ENCODE measurements around the gene STX16.

The STX16 gene

GRCh38 chr20:58682656-58683531 lies 31.8 kb downstream of the STX16 start:
- DNase-seq, result no peak

DNA sequence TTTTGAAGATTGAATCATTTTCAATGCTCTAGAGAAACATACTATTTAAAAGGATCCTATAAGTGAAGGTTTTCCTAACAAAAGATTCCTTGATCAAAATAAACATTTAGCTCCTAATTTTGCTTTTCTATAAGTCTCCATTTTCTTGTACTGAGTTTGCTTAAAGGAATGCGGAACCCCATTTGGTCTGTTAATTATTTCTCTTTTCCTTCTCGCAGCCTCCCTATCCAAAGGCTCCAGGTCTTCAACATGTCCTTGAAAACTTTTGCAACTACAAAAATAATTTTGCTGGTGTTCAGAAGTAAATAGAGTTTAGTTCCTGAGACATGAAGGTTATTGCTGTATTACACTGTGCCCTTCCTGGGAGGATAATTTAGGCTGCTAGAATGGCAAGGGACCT lies 33.2 kb downstream of the STX16 start:
- no peak for DNase-seq

DNA sequence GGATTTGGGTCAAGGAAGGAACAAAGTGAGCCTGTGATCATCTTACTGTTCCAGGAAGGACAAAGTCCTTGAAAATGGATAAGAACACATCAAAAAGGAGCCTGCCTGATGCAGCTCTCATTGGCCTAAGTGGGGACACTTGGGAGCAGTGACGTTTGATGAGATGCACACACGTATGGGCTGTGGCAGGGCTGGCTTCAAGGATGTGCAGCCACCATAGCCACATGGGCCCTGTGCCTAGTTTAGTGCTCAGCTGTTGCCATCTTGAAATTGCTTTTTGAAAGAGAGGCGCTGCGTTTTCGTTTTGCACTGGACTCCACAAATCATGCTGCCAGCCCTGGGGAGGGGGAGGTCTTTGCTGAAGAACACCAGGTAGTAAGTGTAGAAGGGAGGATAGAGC lies 34.9 kb downstream of the STX16 start:
- no peak for DNase-seq

DNA sequence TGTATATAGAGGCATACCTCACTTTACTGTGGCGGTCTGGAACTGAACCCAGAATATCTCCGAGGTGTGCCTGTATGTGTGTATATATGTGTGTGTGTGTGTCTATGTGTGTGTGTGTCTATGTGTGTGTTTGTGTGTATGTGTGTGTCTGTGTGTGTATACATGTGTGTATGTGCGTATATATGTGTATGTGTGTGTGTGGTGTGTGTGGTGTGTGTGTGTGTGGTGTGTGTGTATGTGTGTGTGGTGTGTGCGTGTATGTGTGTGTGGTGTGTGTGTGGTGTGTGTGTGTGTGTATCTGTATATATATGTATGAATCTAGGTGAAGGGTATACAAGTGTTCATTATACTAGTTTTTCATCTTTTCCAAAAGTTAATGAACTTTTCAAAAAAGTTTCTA lies 37.3 kb downstream of the STX16 start:
- DNase-seq, result no peak

GRCh38 chr20:58688840-58689239 lies 37.8 kb downstream of the STX16 start:
- no peak for DNase-seq

DNA sequence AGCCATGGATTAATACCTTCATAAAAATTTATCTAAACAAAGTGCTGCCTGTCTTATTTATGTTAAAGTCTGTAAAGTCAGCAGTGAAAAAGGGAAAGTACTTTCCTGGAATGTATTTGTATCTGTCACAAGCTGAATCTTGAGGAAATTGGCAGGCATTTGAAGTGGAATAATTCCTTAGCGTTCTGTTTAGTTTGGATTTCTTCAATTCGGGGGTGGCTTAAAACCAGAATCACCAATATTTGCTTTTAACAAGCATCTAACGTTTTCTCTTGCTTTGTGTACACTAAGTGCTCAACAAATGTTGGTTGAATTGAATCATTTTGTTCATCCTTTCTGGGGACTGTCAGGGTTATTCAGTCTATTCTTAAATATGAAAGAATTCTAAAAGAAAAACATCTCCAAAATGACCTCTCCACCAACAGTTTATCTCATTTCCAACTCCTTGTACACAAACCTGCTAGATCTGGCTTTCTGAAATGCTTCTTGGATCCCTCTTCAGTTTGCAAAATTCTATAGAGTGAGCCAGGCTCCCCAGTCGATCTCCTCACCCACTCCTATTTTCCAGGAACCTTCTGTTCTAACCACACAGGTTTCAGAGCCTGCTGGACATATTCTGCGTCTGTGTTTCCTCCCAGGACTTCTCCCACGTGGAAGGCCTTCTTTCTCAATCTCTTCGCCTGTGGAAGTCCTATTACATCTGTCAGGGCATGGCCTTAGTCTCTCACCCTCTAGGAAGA lies 39.5 kb downstream of the STX16 start:
- no peak for DNase-seq

DNA sequence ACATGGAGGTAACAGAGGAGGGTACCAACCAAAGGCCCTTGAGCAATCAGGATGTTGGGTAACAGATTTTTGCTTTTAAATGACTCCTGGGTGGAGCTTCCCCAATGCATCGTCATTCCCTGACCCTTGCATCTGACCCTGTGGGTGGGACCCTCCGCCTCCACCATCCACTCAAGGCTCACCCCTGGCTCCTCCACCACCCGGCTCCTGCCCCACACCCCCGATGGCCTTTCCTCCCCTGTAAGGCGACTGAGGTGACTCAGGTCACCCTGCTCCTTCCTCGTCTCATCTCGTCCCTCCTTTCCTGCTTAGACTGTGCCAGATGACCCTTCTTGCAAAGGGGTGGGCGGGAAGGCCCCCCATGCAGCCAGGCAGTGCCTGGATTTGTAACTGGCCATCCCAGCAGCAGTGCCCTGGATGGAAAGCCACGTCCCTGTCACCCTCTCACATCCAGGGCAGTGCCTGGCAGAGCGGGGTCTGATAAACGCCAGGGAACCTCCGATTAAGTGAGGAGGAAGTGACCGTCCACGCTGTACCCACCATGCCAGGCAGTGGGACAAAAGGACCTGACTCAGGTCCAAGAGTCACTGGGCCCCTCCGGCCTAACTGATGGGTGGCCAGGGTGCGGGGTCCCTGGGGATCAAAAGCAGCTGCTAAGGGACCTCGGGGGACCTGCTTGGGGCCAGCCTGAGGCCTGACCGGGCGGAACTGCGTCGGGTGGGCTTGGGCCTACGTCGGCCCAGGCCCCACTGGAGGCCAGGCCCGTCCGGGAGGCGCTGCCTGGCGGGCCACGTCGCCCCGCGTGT lies 40.9 kb downstream of the STX16 start:
- DNase-seq, result no peak

GRCh38 chr20:58692579-58693225 lies 41.6 kb downstream of the STX16 start, which contains the start of gene NPEPL1:
NPEPL1 (plus strand) TSS chr20:58692800; CDS start chr20:58692901, 101 bp downstream.
- peak in 1 of 3 experiments; percentile 15 for DNase-seq

DNA sequence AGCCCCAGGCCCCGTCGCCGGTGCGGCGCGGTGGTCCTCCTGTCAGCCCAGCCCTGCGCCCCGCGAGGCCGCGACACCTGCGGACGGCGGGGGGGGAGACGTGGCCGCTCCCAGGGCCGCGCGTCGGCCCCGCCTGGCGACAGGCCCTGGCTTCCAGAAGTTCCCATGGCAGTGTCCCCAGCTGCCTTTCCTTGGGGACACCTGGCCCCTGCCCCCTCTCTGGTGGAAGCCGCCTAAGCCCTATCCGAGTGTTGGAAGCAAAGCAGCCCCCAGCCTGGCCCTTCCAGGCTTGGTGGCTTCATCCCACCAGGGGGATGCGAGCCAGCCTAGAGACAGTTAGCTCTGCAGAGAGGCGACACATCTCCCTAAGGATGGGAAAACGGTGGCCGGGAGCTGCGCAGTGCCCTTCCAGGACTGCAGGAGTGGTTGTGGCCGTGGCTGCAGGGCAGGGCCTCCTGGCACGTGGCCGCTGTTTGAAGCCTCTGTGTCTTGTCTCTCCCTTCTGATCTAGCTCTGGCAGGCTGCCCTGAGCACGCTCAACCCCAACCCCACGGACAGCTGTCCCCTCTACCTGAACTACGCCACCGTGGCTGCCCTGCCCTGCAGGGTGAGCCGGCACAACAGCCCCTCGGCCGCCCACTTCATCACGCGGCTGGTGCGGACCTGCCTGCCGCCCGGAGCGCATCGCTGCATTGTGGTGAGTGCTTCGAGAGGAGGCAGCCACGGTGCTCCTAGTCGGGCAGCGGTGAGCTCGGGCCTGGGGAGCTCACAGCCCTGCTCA lies 42.3 kb downstream of the STX16 start:
- peak in 2 of 3 experiments; percentile 20 to 26 for DNase-seq

- no peak for DNase-seq
Measured at GRCh38 chr20:58694241-58695083, 43.4 kb downstream of the STX16 start.

DNA sequence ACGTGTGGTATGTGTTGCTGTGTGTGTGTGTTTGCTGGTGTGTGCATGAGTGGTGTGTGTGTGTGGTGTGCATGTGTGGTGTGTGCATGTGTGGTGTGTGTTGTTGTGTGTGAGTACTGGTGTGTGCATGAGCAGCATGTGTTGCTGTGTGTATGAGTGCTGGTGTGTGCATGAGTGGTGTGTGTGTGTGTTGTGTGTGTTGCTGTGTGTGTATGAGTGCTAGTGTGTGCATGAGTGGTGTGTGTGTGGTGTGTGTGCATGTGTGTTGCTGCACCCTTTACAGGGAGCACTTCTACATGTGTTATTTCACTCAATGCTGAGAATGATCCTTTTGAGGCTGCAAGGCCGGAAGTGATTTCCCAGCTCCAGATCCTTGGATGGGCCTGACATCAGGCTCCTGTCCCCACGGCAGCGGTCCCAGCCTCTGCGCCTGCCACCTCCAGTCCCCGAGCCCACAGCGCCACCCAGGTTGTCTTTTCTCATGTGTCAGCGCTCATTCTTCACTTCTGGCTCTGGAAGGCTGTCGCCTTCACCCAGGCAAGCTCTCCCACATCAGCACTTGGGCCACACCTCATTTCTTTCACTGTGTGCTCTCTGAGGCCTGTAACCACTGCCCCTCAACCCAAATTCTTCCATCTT lies 44.1 kb downstream of the STX16 start:
- no peak for DNase-seq

- peak in 1 of 3 experiments; percentile 20 for DNase-seq
Measured at GRCh38 chr20:58695895-58696375, 44.9 kb downstream of the STX16 start.

GRCh38 chr20:58696411-58696961 lies 45.4 kb downstream of the STX16 start:
- DNase-seq, result peak in 1 of 3 experiments; percentile 20

GRCh38 chr20:58697201-58697866 lies 46.3 kb downstream of the STX16 start:
- no peak for DNase-seq

- no peak for DNase-seq
Measured at GRCh38 chr20:58697867-58698703, 47.0 kb downstream of the STX16 start.

DNA sequence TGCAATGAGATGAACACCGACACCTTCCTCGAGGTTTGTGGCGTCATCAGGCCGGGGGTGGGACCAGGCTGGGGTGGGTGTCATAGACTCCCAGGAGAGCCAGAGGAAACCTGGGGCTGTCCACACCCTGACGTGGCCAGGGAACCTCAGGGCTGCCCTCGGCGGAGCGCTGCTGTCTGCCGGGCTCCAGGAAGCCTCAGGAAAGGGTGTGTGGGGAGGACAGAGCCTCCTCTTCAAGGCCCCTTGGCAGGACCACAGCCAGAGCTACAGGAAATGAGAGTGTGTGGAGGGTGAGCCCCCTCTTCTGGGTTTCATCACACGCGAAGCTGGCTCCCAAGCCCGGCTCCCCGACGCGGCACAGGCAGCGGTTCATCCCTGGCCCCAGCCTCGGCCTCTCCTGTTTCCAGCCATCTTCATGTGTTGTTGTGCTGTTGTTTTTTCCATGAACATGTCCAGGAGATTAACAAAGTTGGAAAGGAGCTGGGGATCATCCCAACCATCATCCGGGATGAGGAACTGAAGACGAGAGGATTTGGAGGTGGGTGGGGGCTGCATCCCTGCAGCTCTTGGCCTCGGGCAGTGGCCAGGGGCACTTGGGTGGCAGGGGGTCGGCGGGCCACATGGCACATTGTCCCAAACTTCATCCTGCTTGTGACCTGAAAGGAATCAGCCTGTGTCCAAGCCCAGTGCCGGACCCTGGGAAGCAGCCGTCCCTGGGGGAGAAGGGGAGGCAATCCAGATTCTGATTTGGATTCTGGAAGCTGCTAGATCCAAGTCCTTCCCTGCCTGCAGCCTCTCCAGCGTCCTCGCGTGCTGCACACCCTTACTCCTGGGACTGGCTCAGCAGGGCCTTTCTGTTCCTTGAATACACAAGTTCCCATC lies 47.9 kb downstream of the STX16 start:
- no peak for DNase-seq

DNA sequence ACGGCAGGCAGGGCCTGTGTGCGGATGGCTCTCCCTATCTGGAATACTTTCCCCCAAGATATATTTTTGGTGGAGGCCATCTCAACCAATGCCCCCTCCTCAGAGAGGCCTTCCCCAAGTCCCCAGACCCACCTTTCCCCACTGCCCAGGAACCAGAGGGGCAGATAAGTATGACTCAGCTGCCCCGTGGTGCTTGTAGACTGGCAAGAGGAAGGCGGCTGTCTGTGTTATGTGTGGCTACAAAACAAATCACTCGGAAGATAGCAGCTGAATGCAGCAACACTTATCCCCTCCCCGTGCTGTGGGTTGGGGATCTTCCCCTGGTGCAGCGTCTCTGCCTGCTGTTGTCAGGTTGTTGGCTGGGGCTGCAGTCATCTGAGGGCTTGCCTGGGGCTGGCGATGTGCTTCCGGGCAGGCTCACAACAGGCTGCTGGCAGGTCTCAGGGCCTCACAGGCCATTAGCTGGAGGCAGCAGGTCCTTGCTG lies 48.6 kb downstream of the STX16 start:
- DNase-seq, result no peak

Data from NCI-H1417 (cell line).